Stimulated activated CD4-positive, alpha-beta T cell treated with anti-CD3 and anti-CD28 coated beads, Interleukin-4, amount 100 ng/mL, for 24 hours (primary cell): Measurements from ENCODE around the gene GPRC5B.

ENCODE experiments used
- DNase-seq: peaks from one replicate; pipeline ENCODE4 v3.0.0-alpha.2; 2020

GPRC5B gene

DNA sequence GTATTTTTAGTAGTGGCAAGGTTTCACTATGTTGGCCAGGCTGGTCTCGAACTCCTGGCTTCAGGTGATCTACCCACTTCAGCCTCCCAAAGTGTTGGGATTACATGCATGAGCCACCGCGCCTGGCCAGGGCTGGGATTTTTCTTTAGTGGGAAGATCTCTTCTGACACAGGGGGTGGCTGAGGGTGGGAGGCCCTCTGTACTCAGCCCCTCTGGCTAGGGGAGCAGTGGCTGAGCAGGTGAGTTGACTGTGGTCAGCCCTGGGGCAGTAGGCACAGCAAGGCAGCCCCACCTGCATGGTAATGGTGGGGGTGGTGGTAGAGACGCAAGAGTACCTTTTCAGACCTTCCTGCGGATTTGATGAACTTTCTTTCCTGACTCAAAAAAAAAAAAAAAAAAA, 12.3 kb upstream of the GPRC5B start:
- no peak for DNase-seq

DNA sequence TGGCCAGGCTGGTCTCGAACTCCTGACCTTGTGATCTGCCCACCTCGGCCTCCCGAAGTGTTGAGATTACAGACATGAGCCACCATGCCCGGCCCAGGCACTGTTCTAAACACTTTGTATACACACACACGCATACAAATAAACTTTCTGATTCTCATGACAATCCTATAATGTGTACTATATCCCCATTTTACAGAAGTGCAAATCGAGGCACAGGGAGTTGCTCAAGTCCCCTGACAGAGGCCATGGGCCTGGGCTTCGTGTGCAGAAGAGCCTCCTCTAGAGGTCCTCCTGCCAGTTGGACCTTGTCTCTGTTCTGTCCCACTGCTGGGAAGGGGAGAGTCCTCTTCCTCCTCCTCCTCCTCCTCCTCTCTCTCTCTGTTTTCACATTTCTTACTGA, 9.9 kb upstream of the GPRC5B start:
- DNase-seq, result no peak

DNA sequence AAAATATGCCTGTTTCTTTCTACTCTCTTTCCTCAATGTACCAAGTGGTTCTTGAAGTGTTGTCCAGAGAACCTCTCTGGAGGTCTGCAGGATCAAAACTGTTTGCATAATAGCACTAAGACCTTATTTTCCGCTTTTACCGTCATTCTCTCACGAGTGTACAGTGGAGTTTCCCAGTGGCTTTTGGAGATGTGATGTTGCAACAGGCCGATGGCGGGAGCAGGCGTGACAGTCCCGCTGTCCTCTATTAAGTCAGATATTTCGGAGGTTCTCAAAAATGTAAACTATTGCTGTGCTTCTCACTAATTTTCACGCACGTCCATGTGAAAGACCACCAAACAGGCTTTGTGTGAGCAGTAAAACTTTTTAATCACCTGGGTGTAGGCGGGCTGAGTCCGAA, 8.3 kb upstream of the GPRC5B start:
- no peak for DNase-seq

DNA sequence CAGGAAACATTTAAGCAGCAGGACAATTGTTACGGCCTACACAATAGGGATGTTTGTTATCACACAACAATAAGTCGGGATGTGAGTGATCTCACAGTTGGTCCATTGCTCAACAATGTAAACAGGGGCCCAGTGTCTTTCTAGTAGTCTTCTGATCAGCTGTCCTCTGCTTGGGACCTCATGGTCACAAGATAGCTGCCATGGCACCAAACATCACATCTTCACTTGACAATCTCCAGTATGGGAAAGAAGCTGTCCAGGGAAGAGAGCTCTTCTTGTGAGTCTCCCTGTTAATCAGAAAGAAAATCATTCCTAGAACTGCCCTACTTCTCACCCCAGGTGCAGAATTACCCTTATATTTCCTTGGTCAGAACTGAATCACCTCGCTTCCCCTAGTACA, 6.3 kb upstream of the GPRC5B start:
- DNase-seq, result no peak

DNA sequence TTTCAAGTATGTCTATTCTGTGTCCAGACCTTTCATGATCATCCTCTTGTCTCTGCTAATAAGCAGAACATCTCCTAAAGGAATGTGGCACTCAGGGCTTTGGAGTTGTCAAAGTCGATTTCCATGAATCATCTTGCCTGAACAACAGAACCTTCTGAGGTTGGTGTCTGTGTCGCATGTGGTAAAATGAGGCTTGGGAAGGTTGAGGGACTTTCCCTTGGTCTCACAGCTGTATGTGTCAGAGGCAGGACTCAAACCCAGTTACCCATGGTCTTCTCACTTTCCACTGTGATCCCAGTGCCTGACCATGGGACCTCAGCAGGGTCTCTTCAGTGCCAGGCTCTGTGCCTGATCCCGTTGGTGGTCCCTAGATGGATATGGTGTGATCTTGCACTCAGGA, 4.2 kb upstream of the GPRC5B start:
- DNase-seq, result no peak

DNA sequence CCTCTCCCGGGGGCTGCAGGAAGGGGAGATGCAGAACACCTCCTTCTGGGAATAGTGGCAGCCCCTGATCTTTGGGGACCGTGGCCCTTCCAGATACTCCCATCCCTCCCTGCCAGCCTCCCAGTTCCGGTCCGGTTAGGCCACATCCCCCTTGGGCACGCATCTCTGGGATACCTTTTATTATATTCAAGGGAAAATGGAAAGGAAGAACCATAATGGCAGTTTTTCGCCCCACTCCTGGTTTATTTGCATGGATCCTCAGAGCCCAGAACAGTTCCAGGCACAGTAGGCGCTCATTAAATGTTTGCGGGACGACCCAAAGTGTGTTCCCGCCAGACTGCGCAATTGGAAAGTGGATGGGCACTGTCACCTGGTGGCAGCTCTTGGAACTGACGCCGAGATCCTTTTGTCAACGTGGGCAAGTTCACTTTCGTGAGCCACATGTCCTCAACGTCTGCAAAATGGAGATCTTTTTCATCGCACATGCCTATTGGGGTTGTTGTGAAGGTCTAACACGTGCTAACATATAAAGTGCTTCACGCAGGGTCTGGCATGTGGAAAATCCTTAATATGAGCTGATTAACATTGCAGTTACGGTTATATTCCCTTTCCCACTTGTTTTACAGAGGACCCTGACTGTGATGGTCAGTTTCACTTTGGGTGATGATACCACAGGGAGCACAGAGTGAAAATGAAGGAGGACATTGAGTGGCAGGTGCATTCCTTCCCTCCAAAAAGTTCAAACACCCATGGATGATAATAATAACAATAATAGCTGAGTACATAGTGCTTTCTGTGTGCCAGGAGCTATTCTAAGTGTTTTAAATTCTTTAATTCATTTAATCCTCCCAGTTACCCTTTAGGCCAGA, 1.7 kb upstream of the GPRC5B start:
- peak; percentile 88 for DNase-seq

DNA sequence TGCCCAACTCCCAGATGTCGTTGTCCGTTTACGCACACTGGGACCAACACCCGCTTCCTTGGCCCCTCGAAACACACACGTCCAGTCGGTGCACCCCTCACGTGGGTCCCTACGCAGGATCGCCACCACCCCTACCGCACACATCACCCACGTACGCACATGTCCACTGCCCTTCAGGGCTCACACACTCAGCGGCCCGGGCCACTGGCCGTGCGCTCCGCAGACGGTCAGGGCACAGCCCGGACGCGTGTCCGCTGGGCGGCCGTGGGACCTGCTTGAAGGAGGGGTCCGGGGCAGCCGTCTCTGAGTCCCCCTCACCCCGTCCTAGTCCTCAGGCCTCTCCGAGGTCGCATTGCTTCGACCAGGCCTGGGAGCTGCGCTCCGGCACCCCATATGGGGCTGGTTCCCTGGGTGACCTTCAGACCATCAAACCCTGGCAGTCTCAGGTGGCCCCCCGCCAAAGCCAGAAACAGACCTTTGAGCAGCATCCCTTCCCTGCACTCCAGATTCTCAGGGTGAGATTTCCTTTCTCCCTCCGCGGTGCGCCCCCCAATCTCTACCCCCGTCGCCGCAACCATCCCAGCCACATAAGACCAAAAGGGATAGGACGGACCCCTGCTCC, 914 bp upstream of the GPRC5B start:
- DNase-seq, result no peak

DNA sequence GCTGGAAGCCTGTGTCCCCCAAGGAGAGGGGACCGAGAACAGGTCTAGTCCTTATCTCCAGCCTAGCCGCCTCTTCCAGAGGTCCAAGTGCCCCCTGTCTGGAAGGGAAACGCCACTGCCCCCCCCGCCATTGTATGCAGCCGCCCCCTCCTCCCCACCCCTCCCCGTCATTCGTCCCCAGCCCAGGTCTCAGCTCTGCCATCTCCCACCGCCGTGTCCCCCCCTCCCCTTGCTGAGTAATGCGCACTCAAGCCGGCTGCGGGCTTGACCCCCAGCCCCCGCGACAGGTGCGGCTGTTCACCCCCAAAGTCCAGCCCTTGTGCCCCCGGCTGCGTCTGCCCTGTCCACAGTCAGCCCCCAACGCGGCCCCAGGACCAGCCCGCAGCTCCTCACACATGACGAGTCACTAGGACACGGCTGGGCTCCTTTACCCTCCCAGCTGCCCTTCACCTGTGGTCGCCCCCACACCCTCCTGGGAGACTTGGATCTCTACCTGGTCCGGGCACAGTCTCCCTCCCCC, 622 bp downstream of the GPRC5B start:
- no peak for DNase-seq

DNA sequence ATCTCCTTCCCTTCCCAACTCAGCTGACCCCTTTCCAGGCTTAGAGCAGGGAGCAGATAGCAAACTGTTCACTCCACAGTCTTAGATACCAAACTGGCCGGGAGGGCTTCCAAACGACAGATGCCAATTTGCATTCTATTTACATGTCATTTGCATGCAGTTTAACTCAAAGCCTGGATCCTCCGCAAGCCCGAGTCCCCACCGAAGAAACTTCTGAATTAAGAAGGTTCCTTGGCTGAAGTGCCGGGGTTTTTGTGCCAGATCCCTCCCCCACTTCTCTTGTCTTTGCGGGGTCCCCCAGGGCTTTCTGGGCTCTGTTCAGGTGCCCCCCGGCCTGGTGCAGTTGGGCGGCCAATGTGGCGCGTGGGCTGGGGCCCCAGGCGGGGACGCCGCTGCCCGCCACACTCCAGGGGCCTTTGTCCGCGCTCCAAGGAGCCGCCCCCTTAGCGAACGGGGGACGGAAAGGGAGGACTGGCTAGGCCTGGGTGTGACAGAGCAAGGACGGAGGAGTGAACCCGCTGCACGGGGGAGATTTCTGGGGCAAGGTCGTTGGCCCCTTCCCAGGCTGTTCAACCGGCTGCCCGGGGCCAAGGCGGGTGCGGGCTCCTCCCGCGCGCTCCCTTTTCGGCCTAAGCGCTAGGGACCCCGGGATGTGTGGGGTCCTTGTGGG, 1.2 kb downstream of the GPRC5B start:
- no peak for DNase-seq

DNA sequence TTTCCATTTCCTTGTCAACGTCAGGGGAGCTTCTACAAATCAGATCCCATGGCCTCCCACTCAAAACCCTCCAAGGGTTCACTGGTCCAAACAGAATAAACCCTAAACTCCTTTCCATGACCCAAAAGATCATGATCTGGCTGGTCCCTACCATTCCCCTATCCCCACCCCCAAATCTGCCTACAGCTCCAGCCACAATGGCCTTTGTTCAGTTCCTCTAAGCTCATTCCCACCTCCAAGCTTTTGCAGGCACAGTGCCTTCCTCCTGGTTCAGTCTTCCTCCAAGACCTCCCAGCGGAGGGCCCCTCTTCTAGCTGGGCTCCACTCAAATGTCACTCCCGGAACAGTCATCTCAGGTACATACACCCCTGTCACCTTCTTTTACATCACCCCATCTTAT, 2.0 kb downstream of the GPRC5B start:
- DNase-seq, result no peak

DNA sequence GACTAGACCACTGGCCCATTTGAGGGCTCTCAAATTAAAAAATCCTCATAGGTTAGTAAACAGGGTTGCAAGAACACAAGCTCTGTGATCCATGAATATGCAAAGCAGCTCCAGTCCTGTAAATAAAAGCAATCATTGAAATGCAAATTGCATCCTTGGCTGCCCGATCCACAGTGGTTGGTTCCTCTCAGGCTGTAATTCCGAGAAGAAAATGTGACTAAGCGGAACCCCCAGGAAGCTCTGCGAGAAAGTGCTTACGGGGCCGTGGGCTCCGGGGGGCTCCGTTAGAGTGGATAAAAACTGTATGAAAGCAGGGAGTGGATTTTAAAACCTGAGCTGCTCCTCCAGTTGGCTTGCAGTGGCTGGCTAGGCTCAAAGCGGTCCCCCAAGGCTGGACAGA, 2.5 kb downstream of the GPRC5B start:
- DNase-seq, result no peak

DNA sequence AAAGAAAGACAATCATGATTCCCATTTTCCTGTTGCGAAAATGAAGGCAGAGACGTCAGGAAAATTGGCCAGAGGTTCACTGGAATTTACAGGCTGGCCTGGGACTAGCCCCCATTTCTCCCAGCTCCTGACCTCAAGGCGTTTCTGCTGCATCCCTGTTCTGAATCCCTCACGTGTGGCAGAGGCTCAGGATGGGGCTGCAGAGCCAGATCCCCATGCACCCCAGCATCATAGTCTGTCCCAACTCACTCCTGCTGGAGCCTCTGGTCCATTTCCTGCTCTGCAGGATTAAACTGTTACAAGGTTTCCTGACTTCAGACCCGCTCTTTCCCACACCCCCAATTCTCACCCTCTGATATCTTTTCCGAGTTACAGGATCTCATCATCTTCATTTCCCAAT, 2.9 kb downstream of the GPRC5B start:
- no peak for DNase-seq

DNA sequence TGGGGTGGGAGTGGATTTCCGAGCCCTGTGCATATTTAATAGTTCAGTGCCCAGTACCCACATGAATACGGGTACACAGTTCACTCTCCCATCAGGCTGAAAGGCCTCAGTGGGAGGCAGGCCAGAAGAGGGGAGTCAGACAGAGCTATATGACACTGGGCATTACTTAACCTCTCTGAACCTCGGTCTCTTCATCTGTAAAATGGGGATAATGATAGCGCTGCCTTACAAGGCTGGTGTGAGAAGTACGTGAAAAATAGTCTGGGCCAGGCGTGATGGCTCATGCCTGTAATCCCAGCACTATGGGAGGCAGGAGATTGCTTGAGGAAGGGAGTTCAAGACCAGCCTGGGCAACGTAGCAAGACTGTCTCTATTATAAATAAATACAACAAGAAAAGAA, 3.6 kb downstream of the GPRC5B start:
- DNase-seq, result no peak

DNA sequence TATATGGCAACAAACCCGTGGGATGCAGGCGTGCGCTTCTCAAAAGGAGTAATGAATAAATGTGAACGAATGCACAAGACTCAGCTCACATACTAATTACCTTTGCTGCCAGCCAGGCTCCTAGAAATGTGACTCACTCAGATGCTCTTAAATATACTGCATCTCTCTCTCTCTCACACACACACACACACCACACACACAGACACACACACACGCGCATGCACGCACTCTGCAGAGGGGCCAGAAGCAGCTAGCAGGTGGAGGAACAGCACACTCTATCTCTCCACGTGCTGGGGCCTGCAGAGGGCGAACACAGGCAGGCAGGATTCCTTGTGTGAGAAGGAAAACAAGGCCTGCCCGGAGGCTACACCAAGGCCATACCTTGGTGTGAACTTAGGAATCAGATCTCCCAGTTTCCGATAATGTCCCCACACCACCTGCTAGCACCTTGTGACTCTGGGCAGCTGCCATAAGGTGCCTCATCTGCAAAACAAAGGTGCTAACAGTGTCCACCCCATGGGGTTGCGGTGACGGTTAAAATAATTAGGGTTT, 5.3 kb downstream of the GPRC5B start:
- DNase-seq, result no peak

DNA sequence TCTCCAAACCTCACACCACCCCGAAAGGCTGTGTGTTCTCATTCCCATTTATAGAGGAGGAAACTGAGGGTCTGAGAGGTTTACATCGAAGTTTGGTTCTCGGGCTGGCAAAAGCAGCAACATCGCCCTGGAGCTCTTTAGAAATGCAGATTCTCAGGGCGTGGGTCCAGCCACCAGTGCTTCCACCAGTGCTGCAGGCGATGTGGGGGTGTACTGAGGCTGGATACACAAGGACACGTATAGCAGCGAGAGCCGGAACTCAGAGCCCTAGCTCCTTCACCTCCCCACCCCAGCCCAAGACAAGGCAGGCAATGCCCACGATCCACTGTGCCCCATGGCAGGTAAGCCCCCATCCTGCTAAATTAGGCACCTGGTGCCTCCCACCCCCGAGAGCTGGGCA, 5.9 kb downstream of the GPRC5B start:
- DNase-seq, result no peak

DNA sequence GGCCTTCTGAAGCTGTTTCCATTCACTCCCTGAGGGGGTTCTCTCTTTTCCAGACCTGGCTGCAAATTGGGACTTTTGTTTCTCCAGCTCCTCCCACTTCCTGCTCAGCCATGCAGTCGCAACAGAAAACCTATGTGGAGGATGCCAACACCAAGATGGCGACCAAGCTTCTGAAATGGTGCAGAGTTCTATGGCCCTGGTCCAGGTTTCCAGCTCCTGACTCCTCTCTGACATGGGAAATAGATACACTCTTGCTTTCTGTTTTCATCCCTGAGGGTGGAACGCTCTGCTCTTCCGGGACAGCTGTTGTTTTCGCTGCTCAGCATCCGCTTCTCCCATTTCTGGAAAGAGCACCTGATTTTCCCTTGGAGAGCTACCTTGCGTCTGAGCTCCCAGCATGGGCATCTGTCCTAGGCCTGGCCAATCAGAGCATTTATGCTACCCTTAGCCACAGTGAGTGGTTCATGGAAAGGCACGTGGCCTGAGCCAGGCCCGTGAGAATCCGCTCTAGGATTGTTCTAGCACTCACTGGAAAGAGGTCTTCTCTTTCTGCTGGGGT, 8.1 kb downstream of the GPRC5B start:
- no peak for DNase-seq

DNA sequence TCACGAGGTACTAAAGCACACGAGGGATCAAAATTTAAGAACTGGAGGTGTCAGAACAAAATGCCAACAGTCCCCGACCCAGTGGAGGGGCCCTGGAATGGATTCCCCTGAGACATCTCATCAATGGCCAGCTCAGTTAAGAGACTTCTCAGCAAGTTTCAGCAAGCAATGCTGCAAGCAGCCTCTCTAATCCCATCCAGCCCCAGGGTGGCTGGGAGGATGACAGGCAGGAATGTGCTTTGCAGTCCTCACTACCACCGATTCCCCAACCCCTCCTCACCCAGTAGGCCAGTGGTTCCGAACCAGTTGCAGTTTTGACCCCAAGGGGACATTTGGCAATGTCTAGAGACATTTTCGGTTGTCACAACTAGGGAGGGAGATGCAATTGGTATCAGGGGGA, 8.7 kb downstream of the GPRC5B start:
- DNase-seq, result no peak

DNA sequence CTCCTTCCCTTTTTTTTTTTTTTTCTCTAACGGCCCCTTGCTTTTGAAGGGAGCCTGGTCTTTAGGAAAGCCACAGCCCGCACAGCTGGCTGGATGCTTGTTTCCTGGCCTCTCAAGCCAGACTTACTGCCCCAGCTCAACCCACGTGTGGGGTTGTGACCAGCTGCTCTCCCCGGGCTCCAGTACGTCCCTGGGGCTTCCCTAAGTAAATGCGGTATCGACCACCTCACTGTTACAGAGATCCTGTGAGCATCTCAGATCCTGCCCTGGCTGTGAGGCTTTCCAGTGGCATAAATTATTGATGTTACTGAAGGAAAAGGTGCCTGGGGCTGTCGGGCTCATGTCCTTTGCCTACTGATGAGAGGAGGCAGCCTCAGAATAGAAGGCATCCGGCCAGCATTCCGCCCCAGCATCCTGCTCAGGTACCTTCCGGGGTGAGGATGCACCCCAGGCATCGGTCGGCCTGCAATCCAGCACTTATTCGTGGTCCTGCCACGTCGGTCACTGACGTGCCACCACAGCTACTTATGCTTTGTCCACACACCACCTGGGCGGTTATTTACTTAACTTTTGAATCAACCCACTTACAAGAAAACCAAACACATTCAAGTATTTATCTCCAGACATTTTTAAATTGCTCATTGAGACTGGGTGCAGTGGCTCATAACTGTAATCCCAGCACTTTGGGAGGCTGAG, 9.6 kb downstream of the GPRC5B start:
- no peak for DNase-seq

DNA sequence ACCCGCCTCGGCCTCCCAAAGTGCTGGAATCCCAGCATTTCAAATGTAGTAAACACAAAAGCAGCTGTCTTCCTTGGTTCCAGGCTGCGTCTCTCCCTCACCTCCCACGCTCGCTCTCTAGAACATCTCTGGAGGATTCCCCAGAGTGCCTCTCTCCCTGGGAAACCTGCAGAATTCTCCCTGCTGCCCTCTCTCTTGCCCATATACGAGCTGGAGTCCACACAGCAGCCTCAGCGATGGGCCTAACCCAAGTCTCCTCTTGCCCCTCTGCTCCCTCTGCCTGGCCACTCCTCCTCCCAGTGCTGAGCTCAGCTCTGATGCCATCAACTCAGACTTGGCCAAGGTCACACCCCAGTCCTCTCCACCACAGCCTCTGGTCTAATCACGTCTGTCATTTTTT, 10.6 kb downstream of the GPRC5B start:
- no peak for DNase-seq

DNA sequence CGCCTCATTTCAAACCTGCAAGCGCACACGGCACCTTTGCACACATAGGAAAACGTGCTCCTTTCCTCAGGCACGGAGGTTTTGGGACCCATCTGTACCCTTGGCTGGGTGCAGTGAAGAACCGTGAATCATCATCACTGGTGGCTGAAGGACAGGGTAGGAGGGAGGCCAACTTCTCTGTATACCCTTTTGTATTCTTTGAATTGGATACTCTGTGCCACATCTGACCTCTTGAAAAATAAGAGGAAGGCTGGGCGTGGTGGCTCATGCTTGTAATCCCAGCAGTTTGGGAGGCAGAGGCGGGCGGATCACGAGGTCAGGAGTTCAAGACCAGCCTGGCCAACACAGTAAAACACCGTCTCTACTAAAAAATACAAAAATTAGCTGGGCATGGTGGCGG, 11.7 kb downstream of the GPRC5B start:
- DNase-seq, result no peak

DNA sequence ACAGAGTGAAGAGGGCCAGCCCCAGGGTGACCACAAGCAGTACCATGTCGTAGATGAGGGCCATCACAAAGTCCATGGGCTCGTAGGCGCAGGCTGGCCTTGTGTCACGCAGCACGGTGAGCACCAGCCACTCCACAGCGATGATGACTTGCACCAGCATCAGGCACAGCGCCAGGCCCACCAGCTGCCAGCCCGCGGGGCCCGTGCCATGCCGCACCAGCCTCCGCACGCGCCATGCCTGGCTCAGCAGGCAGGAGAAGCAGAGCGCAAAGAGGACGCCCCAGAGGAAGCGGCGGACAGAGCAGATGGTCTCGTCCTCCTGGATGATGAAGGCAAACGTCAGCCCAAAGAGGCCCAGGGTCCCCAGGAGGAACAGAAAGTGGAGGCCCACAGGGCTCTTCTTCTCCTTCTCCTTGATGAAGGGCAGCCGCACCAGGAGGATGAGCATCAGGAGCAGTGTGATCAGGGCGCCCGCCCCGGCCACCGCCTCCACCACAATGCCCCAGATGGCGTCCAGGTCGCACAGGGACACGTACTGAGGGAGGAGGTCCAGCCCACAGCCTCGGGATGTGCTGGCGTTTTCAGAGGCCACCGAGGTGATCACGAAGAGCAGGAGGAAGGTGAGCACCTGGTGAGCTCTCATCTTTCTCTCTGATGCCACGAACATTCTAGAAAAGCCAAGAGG, 12.3 kb downstream of the GPRC5B start:
- no peak for DNase-seq

DNA sequence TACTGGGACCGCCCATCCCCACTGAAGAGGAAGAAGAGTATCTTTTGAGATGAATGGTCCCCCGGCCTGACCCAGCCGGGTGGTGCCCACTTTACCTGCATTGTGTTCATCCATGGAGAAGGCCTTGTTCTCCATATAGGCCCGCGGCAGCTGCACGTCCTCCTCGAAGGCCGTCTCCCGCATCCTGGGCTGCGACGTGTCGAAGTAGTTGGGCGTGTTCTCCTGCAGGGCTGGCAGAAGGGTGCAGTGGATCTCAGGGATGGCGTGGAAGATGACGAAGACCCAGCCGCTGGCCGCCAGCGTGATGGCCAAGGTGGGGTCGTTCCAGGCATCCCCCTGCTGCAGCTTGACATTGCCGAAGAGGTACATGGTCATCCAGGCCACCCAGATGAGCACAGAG, 12.9 kb downstream of the GPRC5B start:
- DNase-seq, result no peak
